Calu3 (cell line): ENCODE results near the gene TCOF1. TPM values are rescaled to one million over a fixed set of nuclear protein-coding genes. Genes with fewer than 3 reads are reported as not detected.

Source experiments
- BruUV-seq: library from RNA; stranded (reverse); fragments of 400-500 nt; replicated peaks from 2 replicates; lab custom pipeline; 2021; lab: Mats Ljungman, UMichigan
- CTCF ChIA-PET: fragments of 300-600 bp; sonication (Branson Sonifier 250); formaldehyde crosslinking; loops from one replicate; lab custom pipeline; 2022; ENCODE audit warnings: antibody characterized with exemption; lab: Charles Lee
- DNase-seq: peaks from one replicate; pipeline ENCODE4 v3.0.0; 2022
- H3K27ac Mint-ChIP-seq: one replicate; pipeline ENCODE4 v1.8.0; 2022; ENCODE audit warnings: mixed read lengths; ENCODE audit not compliant: unreplicated experiment
- H3K27me3 Mint-ChIP-seq: one replicate; pipeline ENCODE4 v1.8.0; 2022; ENCODE audit warnings: mixed read lengths; ENCODE audit not compliant: unreplicated experiment
- H3K36me3 Mint-ChIP-seq: one replicate; pipeline ENCODE4 v1.8.0; 2022; ENCODE audit warnings: mild to moderate bottlenecking, moderate library complexity, mixed read lengths; ENCODE audit not compliant: insufficient read depth, unreplicated experiment
- H3K4me1 Mint-ChIP-seq: one replicate; pipeline ENCODE4 v1.8.0; 2022; ENCODE audit warnings: mild to moderate bottlenecking, low read depth, mixed read lengths; ENCODE audit not compliant: unreplicated experiment
- H3K4me3 Mint-ChIP-seq: one replicate; pipeline ENCODE4 v1.8.0; 2022; ENCODE audit warnings: mild to moderate bottlenecking, low read depth, moderate library complexity, mixed read lengths; ENCODE audit not compliant: unreplicated experiment
- H3K9me3 Mint-ChIP-seq: one replicate; pipeline ENCODE4 v1.8.0; 2022; ENCODE audit warnings: low read depth, mixed read lengths; ENCODE audit not compliant: unreplicated experiment
- CTCF ChIP-seq: fragments of 200-600 bp; IDR thresholded peaks from one replicate; pipeline ENCODE4 v1.8.0; 2022; ENCODE audit warnings: antibody characterized with exemption; ENCODE audit not compliant: unreplicated experiment
- intact Hi-C: fragments of 100-400 bp; cut with micrococcal nuclease; formaldehyde crosslinking; loops from one replicate; pipeline ENCODE4 v1.10.0; 2022; ENCODE audit not compliant: unreplicated experiment
- total RNA-seq: library from RNA; stranded (reverse); gene quantifications from 2 replicates; pipeline ENCODE4 v1.2.3, GENCODE V29; 2022

The TCOF1 gene
- total RNA-seq, 1 experiment from 2014 or later: 106 TPM

- BruUV-seq: no TSS peak
- peaks cover 10% of the 10 kb centered on the region for H3K4me1 Mint-ChIP-seq
- intact Hi-C loops: loop anchor here (1.0 kb wide), 3 partner anchors 63 to 189 kb away; no protein-coding TSS in a partner anchor
- peaks cover 21% of the 10 kb centered on the region for H3K27me3 Mint-ChIP-seq
- no peak overlapping the region for H3K4me3 Mint-ChIP-seq
- H3K27ac Mint-ChIP-seq: no peak overlapping the region
- peak; percentile 84 for DNase-seq
- TF ChIP-seq CTCF: peak; percentile 93
- H3K9me3 Mint-ChIP-seq: no peaks in the 10 kb centered on the region
- CTCF ChIA-PET: interaction anchor here (0.9 to 2.3 kb wide), 9 partner anchors 11 to 181 kb away, joined by 3 to 8 read pairs (median 4); partner anchors contain the start of gene ARSI
- H3K36me3 Mint-ChIP-seq: no peaks in the 10 kb centered on the region
Observed at GRCh38 chr5:150350524-150351344, 6.8 kb upstream of the TCOF1 start.

- TF ChIP-seq CTCF: no peak
- BruUV-seq: no TSS peak
- Mint-ChIP-seq H3K27ac (no peak overlapping the region), H3K4me3 (no peak overlapping the region), H3K9me3 (no peaks in the 10 kb centered on the region), H3K36me3 (peaks cover 10% of the 10 kb centered on the region), H3K4me1 (peaks cover 19% of the 10 kb centered on the region), H3K27me3 (peaks cover 31% of the 10 kb centered on the region)
- no peak for DNase-seq
- intact Hi-C loops: no loop called here
- CTCF ChIA-PET: interaction anchor here (1.1 to 2.3 kb wide), 2 partner anchors 57 to 80 kb away, joined by 3 to 6 read pairs; no protein-coding TSS in a partner anchor
Observed at GRCh38 chr5:150352244-150353031, 5.1 kb upstream of the TCOF1 start.

GRCh38 chr5:150353032-150353675 is 4.3 kb upstream of the TCOF1 start:
- H3K27ac Mint-ChIP-seq: no peak overlapping the region
- H3K36me3 Mint-ChIP-seq: peaks cover 17% of the 10 kb centered on the region
- CTCF ChIA-PET: interaction anchor here (2.3 kb wide), 1 partner anchor 81 kb away, joined by 6 read pairs; no protein-coding TSS in a partner anchor
- no TSS peak for BruUV-seq
- TF ChIP-seq CTCF: no peak
- DNase-seq: no peak
- H3K4me3 Mint-ChIP-seq: no peak overlapping the region
- no peaks in the 10 kb centered on the region for H3K9me3 Mint-ChIP-seq
- H3K27me3 Mint-ChIP-seq: peaks cover 31% of the 10 kb centered on the region
- peaks cover 19% of the 10 kb centered on the region for H3K4me1 Mint-ChIP-seq
- intact Hi-C loops: no loop called here

GRCh38 chr5:150355791-150356190 is 1.7 kb upstream of the TCOF1 start:
- Mint-ChIP-seq H3K4me3 (no peak overlapping the region), H3K27me3 (peaks cover 31% of the 10 kb centered on the region), H3K9me3 (no peaks in the 10 kb centered on the region), H3K36me3 (peaks cover 39% of the 10 kb centered on the region), H3K27ac (no peak overlapping the region), H3K4me1 (peaks cover 22% of the 10 kb centered on the region)
- no peak for DNase-seq
- CTCF ChIA-PET: no interaction called here
- BruUV-seq: no TSS peak
- no peak for TF ChIP-seq CTCF
- intact Hi-C loops: no loop called here
